HepG2 (cell line): ENCODE results near the gene ZNF341. TPM values are rescaled to one million over a fixed set of nuclear protein-coding genes. Genes with fewer than 3 reads are reported as not detected.
A peak's percentile ranks its signal among the peaks of the same experiment; 100 is the strongest.

Experiments used
- AHDC1 ChIP-seq: sonication (generic); formaldehyde crosslinking; IDR thresholded peaks from 2 replicates; pipeline ENCODE4 v1.5.1; 2020; ENCODE audit warnings: mild to moderate bottlenecking, missing genetic modification reagents, borderline replicate concordance
- ASH2L ChIP-seq: fragments of 300-600, 200-600 bp; sonication (generic); IDR thresholded peaks from 2 replicates; pipeline ENCODE4 v1.7.0; 2017; ENCODE audit warnings: low read depth, mild to moderate bottlenecking, moderate library complexity, mixed read lengths, low read length; ENCODE audit not compliant: insufficient read length
- DR1 ChIP-seq: sonication (generic); formaldehyde crosslinking; IDR thresholded peaks from 2 replicates; pipeline ENCODE4 v1.8.0; 2021; ENCODE audit warnings: mild to moderate bottlenecking, missing genetic modification reagents, inconsistent platforms
- FOXO1 ChIP-seq: sonication (generic); formaldehyde crosslinking; IDR thresholded peaks from 2 replicates; pipeline ENCODE4 v1.4.0; 2020; ENCODE audit warnings: missing genetic modification reagents
- HMG20A ChIP-seq: IDR thresholded peaks from 2 replicates; pipeline ENCODE4 v1.6.1; 2016; ENCODE audit warnings: borderline replicate concordance
- MAF1 ChIP-seq: sonication (generic); formaldehyde crosslinking; IDR thresholded peaks from 2 replicates; pipeline ENCODE4 v1.5.0; 2020; ENCODE audit warnings: missing genetic modification reagents, borderline replicate concordance
- MBD4 ChIP-seq: IDR thresholded peaks from 2 replicates; pipeline ENCODE4 v1.6.1; 2012; ENCODE audit warnings: low read length, inconsistent platforms, borderline replicate concordance
- PHF20 ChIP-seq: sonication (generic); formaldehyde crosslinking; IDR thresholded peaks from 2 replicates; pipeline ENCODE4 v1.5.0; 2020; ENCODE audit warnings: mild to moderate bottlenecking, missing genetic modification reagents
- POLR2AphosphoS2 ChIP-seq: IDR thresholded peaks from 2 replicates; pipeline ENCODE4 v1.6.1; 2011; ENCODE audit warnings: low read depth, low read length, improper control_type of control experiment
- RCOR2 ChIP-seq: IDR thresholded peaks from 2 replicates; pipeline ENCODE4 v1.6.1; 2016; ENCODE audit warnings: missing biosample characterization, missing genetic modification reagents
- RORA ChIP-seq: sonication (generic); formaldehyde crosslinking; IDR thresholded peaks from 2 replicates; pipeline ENCODE4 v1.5.0; 2020; ENCODE audit warnings: mild to moderate bottlenecking, missing genetic modification reagents, moderate library complexity
- TRIM22 ChIP-seq: fragments of 450-650 bp; IDR thresholded peaks from 2 replicates; pipeline ENCODE4 v1.6.1; 2017
- ZBTB3 ChIP-seq: sonication (generic); formaldehyde crosslinking; IDR thresholded peaks from 2 replicates; pipeline ENCODE4 v1.4.0; 2020; ENCODE audit warnings: low read depth, mild to moderate bottlenecking, moderate library complexity, missing genetic modification reagents, borderline replicate concordance
- ZFY ChIP-seq: sonication (generic); formaldehyde crosslinking; IDR thresholded peaks from 2 replicates; pipeline ENCODE4 v1.4.0; 2020; ENCODE audit warnings: missing genetic modification reagents
- ZGPAT ChIP-seq: IDR thresholded peaks from 2 replicates; pipeline ENCODE4 v1.6.1; 2016; ENCODE audit warnings: mild to moderate bottlenecking
- ZNF292 ChIP-seq: sonication (generic); formaldehyde crosslinking; IDR thresholded peaks from 2 replicates; pipeline ENCODE4 v1.8.1; 2022; ENCODE audit warnings: mild to moderate bottlenecking, low read depth, missing genetic modification reagents, borderline replicate concordance
- ZNF441 ChIP-seq: sonication (generic); formaldehyde crosslinking; IDR thresholded peaks from 2 replicates; pipeline ENCODE4 v1.7.0; 2021; ENCODE audit warnings: missing genetic modification reagents, borderline replicate concordance
- ZNF543 ChIP-seq: sonication (generic); formaldehyde crosslinking; IDR thresholded peaks from 2 replicates; pipeline ENCODE4 v1.4.0; 2020; ENCODE audit warnings: mild to moderate bottlenecking, missing genetic modification reagents
- ZNF83 ChIP-seq: sonication (generic); formaldehyde crosslinking; IDR thresholded peaks from 2 replicates; pipeline ENCODE4 v1.4.0; 2020; ENCODE audit warnings: missing genetic modification reagents, mild to moderate bottlenecking, borderline replicate concordance
- polyA plus RNA-seq, 8 experiments: library from polyadenylated mRNA; depleted of rRNA in 3 of 8; stranded (reverse) in 7 of 8; unstranded in 1 of 8; fragments of >200 nt; fragmentation: Illumina TruSeq in 4 of 8; extraction: Trizol in 4 of 8; gene quantifications; 2 replicates each; pipeline versions ENCODE4 v1.2.1 to v1.2.3, GENCODE V29; 2011 to 2016; ENCODE audit warnings: low read depth in 4 of 8, missing spikeins in 1 of 8, mixed read lengths in 1 of 8; ENCODE audit not compliant: insufficient read depth in 1 of 8
- total RNA-seq, 5 experiments: library from RNA; depleted of rRNA; stranded (reverse); fragments of >200 nt; fragmentation: Illumina TruSeq; extraction: Trizol; gene quantifications; 2 replicates each; pipeline ENCODE4 v1.2.3, GENCODE V29; 2016; ENCODE audit warnings: low read depth in 1 of 5
- TF ChIP-seq, protein P1 (sequence below): sonication (generic); formaldehyde crosslinking; IDR thresholded peaks from 2 replicates; pipeline ENCODE4 v1.4.0; 2020; ENCODE audit warnings: missing genetic modification reagents, borderline replicate concordance

ZNF341 gene
- total and polyA plus RNA-seq, 2 of the 13 experiments (the other 11 are each of a cell fraction or from before 2014, with no cell fraction given) = 1.1 to 2.2 TPM

- TF ChIP-seq AHDC1 (CRISPR knock-in tag) (no peak), FOXO1 (no peak), RORA (CRISPR knock-in tag) (no peak), PHF20 (CRISPR knock-in tag) (no peak), ZNF292 (CRISPR knock-in tag) (0 out of 2 replicates have a peak, but pooled peaks have one; percentile 34), ZNF83 (no peak), MAF1 (no peak), RCOR2 (CRISPR knock-in tag) (no peak), ZFY (CRISPR knock-in tag) (no peak), TRIM22 (no peak), DR1 (no peak), MBD4 (no peak), POLR2AphosphoS2 (no peak), ZNF441 (CRISPR knock-in tag) (no peak), ZBTB3 (CRISPR knock-in tag) (no peak), ZNF543 (no peak), HMG20A (no peak), ZGPAT (CRISPR knock-in tag) (no peak), ASH2L (peak; percentile 1)
- TF ChIP-seq, protein P1, sequence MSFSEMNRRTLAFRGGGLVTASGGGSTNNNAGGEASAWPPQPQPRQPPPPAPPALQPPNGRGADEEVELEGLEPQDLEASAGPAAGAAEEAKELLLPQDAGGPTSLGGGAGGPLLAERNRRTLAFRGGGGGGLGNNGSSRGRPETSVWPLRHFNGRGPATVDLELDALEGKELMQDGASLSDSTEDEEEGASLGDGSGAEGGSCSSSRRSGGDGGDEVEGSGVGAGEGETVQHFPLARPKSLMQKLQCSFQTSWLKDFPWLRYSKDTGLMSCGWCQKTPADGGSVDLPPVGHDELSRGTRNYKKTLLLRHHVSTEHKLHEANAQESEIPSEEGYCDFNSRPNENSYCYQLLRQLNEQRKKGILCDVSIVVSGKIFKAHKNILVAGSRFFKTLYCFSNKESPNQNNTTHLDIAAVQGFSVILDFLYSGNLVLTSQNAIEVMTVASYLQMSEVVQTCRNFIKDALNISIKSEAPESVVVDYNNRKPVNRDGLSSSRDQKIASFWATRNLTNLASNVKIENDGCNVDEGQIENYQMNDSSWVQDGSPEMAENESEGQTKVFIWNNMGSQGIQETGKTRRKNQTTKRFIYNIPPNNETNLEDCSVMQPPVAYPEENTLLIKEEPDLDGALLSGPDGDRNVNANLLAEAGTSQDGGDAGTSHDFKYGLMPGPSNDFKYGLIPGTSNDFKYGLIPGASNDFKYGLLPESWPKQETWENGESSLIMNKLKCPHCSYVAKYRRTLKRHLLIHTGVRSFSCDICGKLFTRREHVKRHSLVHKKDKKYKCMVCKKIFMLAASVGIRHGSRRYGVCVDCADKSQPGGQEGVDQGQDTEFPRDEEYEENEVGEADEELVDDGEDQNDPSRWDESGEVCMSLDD = no peak
These were observed 94.6 kb downstream of the ZNF341 start (continued) for GRCh38 chr20:33826270-33826897.
